Activated T-helper 1 cell treated with anti-CD3 and anti-CD28 coated beads, Interleukin-12 subunit alpha, Interleukin-12 subunit beta, Interleukin-2, Interleukin-4 antibody, amounts not matched to agents 30 ng/mL and 10 ng/mL and 1 ng/mL, durations not matched to agents 14 hours and 24 hours and 36 hours (primary cell): Measurements from ENCODE around the gene MVB12B. TPM values are rescaled to one million over a fixed set of nuclear protein-coding genes. Genes with fewer than 3 reads are reported as not detected.
"Not testable (repeated sequence)": the region's sequence is repeated elsewhere in the genome, so short reads cannot be mapped to it uniquely, and the experiment has no call there.

Experiments
- DNase-seq: peaks from one replicate; pipeline ENCODE4 v3.0.0; 2021; ENCODE audit warnings: low spot score
- H3K27ac Mint-ChIP-seq: one replicate; pipeline ENCODE4 v1.8.0; 2021; ENCODE audit warnings: mild to moderate bottlenecking, mixed read lengths
- H3K27me3 Mint-ChIP-seq: one replicate; pipeline ENCODE4 v1.8.0; 2022; ENCODE audit warnings: mild to moderate bottlenecking, moderate library complexity, mixed read lengths; ENCODE audit not compliant: insufficient read depth
- H3K36me3 Mint-ChIP-seq: one replicate; pipeline ENCODE4 v1.8.0; 2021; ENCODE audit warnings: low read depth, mixed read lengths
- H3K4me1 Mint-ChIP-seq: one replicate; pipeline ENCODE4 v1.8.0; 2021; ENCODE audit warnings: low read depth, mixed read lengths
- H3K4me3 Mint-ChIP-seq: one replicate; pipeline ENCODE4 v1.8.0; 2021; ENCODE audit warnings: mild to moderate bottlenecking, moderate library complexity, mixed read lengths
- H3K9me3 Mint-ChIP-seq: one replicate; pipeline ENCODE4 v1.8.0; 2021; ENCODE audit warnings: mixed read lengths
- intact Hi-C: fragments of 100-400 bp; cut with micrococcal nuclease; formaldehyde crosslinking; loops from one replicate; pipeline ENCODE4 v1.15.1; 2024
- total RNA-seq: library from RNA; stranded (reverse); gene quantifications from 2 replicates; pipeline ENCODE4 v1.2.3, GENCODE V29; 2022

MVB12B gene
- total RNA-seq, 1 donor from 2014 or later, result 1.1 TPM

DNA sequence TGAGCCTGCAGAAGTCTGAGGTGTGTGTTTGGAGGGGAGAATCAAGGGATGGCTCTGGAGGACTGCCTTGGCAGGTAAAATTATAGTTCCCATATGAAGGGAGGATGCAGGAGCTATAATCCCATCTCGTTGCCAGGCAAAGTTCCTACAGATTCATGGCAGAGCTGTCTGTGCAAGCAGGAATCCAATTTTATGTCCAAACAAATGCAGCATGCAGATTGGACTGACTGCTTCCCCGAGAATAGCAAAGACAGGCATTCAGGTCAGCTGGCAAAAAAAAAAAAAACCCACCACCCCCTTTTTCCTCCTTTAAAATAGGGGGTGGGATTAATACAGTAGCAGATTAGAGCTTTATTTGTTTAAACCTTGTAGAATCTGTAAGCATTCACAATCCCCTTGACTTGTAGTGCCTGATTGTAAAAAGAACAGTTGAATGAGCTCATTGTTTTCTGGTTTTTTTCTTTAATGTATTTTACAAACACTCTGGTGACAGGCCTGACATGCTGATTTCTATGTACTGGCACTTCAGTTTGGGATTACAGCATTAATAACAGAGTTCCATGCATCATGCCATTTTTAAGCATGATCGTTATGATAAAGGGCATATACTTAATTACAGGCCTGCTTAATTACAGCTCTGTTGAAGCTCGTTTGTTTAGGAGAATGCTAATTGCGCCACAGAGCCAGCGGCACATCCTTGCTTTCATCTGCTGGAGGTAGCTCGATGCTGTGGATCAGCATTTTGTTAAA lies 145.7 kb downstream of the MVB12B start:
- H3K9me3 Mint-ChIP-seq, result no peaks in the 10 kb centered on the region
- H3K4me1 Mint-ChIP-seq, result peaks cover 47% of the 10 kb centered on the region
- intact Hi-C loops, result loop anchor here (5.0 kb wide), 2 partner anchors 150 to 820 kb away; no protein-coding TSS in a partner anchor
- H3K4me3 Mint-ChIP-seq, result no peak overlapping the region
- peak overlapping the region; percentile 53 for H3K27ac Mint-ChIP-seq
- DNase-seq, result no peak
- peaks cover 53% of the 10 kb centered on the region for H3K27me3 Mint-ChIP-seq
- peaks cover 13% of the 10 kb centered on the region for H3K36me3 Mint-ChIP-seq

DNA sequence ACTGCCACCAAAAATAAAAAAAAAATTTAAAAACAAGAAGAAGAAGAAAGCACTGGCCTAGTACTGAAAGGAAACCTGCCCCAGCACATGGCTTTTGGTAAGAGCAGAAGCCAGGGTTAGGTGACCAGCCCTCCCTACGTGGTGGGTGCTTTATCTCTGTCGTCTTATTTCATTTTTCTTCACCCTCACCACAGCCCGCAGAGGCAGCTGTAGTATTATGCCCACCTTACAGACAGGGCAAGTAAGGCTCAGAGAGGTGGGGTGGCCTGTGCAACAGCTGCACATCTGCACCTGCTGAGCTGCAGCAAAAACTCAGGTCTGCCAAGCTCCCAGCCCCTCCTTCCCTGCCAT lies 146.3 kb downstream of the MVB12B start:
- H3K4me3 Mint-ChIP-seq, result no peak overlapping the region
- H3K27me3 Mint-ChIP-seq, result peaks cover 49% of the 10 kb centered on the region
- no peak for DNase-seq
- peaks cover 41% of the 10 kb centered on the region for H3K4me1 Mint-ChIP-seq
- intact Hi-C loops, result loop anchor here (5.0 kb wide), 2 partner anchors 151 to 821 kb away; no protein-coding TSS in a partner anchor
- H3K27ac Mint-ChIP-seq, result no peak overlapping the region
- H3K9me3 Mint-ChIP-seq, result no peaks in the 10 kb centered on the region
- peaks cover 13% of the 10 kb centered on the region for H3K36me3 Mint-ChIP-seq

DNA sequence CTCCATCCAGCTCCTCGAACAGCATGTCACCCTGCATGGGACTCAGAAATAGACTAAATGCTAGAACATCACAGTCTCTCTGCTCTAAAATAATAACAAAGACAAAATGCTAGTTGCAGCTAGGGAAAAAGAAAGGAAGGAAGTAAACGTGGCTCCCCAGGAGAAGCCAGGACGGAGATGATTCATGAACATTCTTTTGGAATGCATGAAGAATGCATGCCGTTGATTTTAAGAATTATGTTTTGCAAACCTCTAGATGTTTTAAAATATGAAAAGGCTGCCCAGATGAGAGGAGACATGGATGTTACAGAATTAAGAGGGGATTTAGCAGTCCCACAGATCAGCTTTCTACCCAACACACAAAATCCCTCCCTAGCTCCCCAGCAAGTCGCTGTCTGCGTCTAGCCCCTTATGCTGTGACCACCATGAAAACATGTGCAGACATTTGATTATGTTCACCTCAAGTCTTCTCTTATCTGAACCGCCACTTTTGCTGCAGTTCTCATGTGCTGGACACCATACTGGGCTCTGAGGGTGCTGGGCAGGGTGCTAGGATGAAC lies 147.7 kb downstream of the MVB12B start:
- Mint-ChIP-seq H3K4me3 (no peak overlapping the region), H3K36me3 (peaks cover 7% of the 10 kb centered on the region), H3K27ac (no peak overlapping the region), H3K27me3 (peaks cover 49% of the 10 kb centered on the region), H3K9me3 (no peaks in the 10 kb centered on the region), H3K4me1 (peaks cover 29% of the 10 kb centered on the region)
- intact Hi-C loops, result loop anchor here (5.0 kb wide), 2 partner anchors 152 to 822 kb away; no protein-coding TSS in a partner anchor
- no peak for DNase-seq

DNA sequence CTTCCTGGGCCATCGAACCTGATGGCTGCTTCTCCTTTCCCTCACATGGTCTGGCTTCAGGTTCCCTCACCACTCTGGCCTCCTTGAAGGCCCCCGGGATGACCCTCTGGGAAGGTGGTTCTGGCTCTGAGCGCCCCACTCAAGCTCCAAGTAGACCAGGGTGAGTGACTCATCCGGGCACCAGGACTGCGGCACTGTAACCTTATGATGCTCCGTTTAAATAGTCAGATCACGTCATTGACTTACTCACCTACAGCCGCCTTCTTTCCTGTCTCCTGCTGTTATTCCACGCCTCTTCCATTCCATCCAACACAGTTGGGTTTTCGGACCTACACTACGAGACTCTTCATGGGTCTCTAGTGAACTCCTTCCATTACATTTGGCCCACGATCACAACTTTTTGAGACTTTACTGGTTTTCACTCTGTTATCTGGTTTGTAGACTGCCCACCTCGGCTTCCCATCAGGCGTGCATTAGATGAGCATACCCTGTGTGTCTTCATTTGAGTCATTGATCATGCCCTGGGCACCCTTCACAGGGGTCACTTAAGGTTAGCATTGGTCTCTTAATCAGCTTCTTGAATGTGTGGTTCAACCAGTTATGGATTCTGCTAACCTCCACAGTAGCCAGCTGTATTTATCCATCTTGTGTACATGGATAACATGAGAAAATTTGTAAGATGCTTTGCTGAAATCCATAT lies 148.3 kb downstream of the MVB12B start:
- H3K27me3 Mint-ChIP-seq, result peaks cover 54% of the 10 kb centered on the region
- H3K36me3 Mint-ChIP-seq, result peaks cover 7% of the 10 kb centered on the region
- intact Hi-C loops, result loop anchor here (5.0 kb wide), 2 partner anchors 153 to 823 kb away; no protein-coding TSS in a partner anchor
- no peaks in the 10 kb centered on the region for H3K9me3 Mint-ChIP-seq
- no peak overlapping the region for H3K27ac Mint-ChIP-seq
- H3K4me1 Mint-ChIP-seq, result peaks cover 22% of the 10 kb centered on the region
- no peak for DNase-seq
- no peak overlapping the region for H3K4me3 Mint-ChIP-seq

DNA sequence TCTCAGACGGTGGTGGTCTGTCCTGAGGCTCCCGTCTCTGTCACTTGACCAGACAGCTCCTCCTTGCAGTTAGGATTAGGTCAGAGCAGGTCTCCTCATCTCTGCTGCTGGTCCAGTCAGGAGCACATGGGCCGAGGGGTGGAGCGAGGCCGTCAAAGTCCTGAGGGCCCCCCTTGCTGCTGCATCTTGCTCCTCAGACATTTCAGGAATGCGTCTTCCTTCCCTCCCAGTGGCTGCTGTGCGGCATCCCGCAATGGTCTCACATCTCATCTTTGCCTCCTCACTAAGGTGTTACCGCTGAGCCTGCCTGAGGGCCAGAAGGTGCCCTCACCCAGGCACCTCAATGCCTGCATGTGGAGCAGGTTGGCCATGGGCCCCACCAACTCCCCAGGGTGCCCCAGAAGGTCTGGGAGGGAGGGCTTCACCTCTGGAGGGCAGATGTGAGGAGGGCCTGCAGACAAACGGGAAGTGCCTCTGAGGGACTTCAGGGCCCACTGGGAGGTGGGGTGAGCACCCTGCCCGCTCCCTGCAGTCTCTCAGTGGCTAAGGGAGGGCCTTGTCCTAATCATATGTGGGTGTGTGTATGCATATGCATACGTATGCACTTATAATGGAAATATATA lies 149.4 kb downstream of the MVB12B start:
- DNase-seq, result no peak
- Mint-ChIP-seq H3K27me3 (peaks cover 57% of the 10 kb centered on the region), H3K4me1 (peaks cover 11% of the 10 kb centered on the region), H3K27ac (no peak overlapping the region), H3K4me3 (no peak overlapping the region), H3K36me3 (peaks cover 7% of the 10 kb centered on the region), H3K9me3 (no peaks in the 10 kb centered on the region)
- intact Hi-C loops, result no loop called here

DNA sequence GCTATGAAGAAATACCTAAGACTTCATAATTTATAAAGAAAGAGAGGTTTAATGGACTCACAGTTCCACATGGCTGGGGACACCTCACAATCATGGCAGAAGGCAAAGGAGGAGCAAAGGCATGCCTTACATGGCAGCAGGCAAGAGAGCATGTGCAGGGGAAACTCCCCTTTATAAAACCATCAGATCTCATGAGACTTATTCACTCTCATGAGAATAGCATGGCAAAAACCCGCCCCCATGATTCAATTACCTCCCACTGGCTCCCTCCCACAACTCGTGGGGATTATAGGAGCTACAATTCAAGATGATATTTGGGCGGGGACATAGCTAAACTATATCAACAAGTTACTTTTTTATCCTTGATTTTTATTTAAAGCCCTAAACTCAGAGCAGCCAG lies 150.8 kb downstream of the MVB12B start:
- H3K36me3 Mint-ChIP-seq, DNase-seq, H3K27ac Mint-ChIP-seq, H3K4me3 Mint-ChIP-seq, intact Hi-C loops, H3K4me1 Mint-ChIP-seq, H3K9me3 Mint-ChIP-seq: not testable (repeated sequence)
- H3K27me3 Mint-ChIP-seq, result peaks cover 55% of the 10 kb centered on the region

DNA sequence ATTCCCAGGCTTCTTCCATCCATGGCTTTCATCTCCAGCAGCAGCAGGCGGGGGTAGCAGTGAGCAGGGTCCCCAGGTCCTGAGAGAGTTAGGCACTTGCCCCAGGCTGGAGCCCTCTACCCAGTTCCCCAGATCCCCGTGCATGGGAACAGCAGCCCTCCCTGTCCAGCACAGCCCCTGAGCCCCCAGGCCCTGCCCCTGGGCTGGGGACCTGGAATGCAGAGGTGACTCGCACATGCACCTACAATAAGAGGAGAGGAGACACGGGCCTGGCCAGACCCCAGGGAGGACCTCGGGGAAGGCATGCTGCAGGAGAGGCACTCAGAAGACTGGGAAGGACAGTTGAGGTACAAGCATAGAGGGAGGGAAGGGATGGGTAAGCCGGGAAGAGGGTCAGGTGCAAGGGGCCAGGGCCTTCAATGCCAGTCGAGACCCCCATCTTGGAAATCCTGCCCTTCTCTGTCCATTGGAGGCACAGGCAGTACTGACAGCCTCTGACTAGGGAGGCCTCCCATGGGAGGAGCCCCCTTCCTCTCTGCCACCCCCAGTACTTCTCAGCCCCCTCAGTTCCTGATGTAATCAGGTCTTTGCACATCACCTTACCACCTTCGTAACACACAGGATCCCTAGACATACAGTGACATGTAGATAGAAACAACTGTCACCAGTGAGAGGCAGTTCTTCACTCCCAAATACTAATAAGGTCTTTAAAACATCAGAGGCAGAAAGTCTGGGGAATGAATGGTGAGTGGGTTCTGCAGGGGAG lies 151.8 kb downstream of the MVB12B start:
- no peak overlapping the region for H3K27ac Mint-ChIP-seq
- peaks cover 7% of the 10 kb centered on the region for H3K36me3 Mint-ChIP-seq
- peaks cover 48% of the 10 kb centered on the region for H3K27me3 Mint-ChIP-seq
- no peaks in the 10 kb centered on the region for H3K9me3 Mint-ChIP-seq
- H3K4me1 Mint-ChIP-seq, result peaks cover 3% of the 10 kb centered on the region
- H3K4me3 Mint-ChIP-seq, result no peak overlapping the region
- intact Hi-C loops, result no loop called here
- DNase-seq, result no peak

DNA sequence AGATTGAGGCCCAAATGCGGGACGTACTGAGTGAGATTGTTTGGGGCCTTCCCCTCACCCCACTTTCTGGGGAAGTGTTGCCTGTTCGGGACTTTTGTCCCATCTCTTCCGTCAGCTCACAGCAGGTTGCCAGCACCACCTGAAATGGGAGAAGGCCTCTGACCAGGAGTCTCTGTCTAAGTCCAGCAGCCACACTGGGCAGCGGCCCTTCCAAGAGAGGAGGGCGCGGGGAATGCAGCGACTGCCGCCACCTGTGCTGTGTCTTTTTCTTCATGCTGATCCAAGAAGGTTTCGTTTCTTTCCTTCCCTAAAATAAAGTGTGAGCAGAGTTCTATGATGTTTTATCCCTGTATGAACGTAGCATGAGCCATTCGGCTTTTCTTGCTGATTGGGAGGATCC lies 152.9 kb downstream of the MVB12B start:
- DNase-seq, result no peak
- Mint-ChIP-seq H3K9me3 (no peaks in the 10 kb centered on the region), H3K27ac (no peak overlapping the region), H3K4me3 (no peak overlapping the region), H3K27me3 (peaks cover 42% of the 10 kb centered on the region), H3K36me3 (peaks cover 4% of the 10 kb centered on the region), H3K4me1 (peaks cover 11% of the 10 kb centered on the region)
- intact Hi-C loops, result no loop called here

DNA sequence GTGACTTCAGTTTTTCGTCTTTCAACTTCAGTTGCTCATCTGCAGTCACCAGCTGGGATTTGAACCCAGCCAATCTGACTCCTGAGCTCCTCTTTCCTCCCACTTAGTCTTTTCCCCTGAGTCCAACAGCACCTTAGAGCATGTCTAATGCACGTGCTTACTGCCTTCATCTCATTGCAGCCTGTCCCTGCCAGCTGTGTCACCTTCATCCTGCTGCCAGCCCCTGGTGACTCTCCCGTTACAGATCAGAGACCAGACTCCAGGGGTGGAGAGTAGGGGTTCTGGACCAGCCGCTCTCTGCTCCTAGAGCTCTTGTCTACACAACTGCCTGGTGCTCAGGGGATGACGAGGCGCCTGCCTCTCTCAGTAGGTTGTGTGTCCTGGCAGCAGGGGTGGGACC lies 154.2 kb downstream of the MVB12B start:
- no peaks in the 10 kb centered on the region for H3K36me3 Mint-ChIP-seq
- no peak for DNase-seq
- no peak overlapping the region for H3K27ac Mint-ChIP-seq
- H3K27me3 Mint-ChIP-seq, result peaks cover 31% of the 10 kb centered on the region
- intact Hi-C loops, result no loop called here
- no peaks in the 10 kb centered on the region for H3K9me3 Mint-ChIP-seq
- no peak overlapping the region for H3K4me3 Mint-ChIP-seq
- peaks cover 11% of the 10 kb centered on the region for H3K4me1 Mint-ChIP-seq

DNA sequence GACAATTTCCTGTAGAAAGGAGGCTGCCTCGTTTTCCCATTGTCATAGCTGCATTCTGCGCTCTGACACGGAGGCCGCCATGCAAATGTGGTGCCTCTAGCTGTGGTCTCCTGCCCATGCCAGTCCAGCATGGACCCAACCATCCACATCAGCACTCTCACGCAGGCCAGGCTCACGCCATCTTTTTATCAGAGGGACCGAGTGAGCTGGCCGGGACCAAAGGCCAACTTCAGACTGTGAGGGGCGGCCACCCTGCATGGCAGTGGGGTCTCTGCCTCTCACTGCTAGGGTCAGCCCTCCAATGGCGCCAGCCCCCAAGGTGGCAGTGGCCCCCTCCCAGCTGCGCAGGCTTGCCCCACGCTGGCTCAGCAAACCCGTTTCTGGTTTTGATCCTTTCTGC lies 155.2 kb downstream of the MVB12B start:
- DNase-seq, result no peak
- Mint-ChIP-seq H3K27ac (no peak overlapping the region), H3K27me3 (peaks cover 29% of the 10 kb centered on the region), H3K4me1 (peaks cover 11% of the 10 kb centered on the region), H3K36me3 (no peaks in the 10 kb centered on the region), H3K4me3 (no peak overlapping the region), H3K9me3 (no peaks in the 10 kb centered on the region)
- intact Hi-C loops, result no loop called here

DNA sequence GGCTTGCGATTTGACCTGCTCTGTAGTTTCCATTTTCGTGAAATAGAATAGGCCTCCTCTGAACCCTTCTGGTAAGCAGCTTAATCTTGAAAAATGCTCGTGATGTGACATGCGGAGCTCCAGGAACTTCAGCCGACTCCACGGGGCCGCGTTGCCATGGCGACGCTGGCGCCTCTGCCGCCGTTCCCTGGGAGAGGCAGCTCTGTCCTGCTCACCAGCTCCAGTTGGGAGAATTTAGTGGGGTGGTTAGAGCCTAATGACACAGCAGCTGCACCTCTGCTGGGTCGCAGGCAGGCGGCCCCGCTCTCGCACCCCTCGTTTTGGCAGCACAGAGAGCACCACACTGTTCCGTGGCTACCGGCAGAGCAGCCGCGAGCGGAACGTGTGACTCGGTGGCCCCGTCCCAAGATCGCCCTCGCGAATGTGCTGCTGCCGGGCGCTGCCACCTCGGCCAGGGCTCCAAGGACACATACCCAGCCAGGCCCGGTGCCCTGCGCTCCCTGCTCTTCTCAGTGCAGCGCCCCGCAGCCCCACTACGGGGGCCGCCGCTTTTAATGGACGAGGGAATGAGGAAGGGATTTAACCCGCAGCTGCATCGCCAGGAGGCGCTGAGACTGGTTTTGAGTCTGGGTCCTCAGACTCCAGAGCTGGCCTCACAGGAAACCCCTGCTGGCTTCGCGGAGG lies 155.9 kb downstream of the MVB12B start:
- Mint-ChIP-seq H3K9me3 (no peaks in the 10 kb centered on the region), H3K4me3 (no peak overlapping the region), H3K36me3 (no peaks in the 10 kb centered on the region), H3K4me1 (peaks cover 11% of the 10 kb centered on the region), H3K27ac (no peak overlapping the region), H3K27me3 (peaks cover 26% of the 10 kb centered on the region)
- no peak for DNase-seq
- intact Hi-C loops, result no loop called here

DNA sequence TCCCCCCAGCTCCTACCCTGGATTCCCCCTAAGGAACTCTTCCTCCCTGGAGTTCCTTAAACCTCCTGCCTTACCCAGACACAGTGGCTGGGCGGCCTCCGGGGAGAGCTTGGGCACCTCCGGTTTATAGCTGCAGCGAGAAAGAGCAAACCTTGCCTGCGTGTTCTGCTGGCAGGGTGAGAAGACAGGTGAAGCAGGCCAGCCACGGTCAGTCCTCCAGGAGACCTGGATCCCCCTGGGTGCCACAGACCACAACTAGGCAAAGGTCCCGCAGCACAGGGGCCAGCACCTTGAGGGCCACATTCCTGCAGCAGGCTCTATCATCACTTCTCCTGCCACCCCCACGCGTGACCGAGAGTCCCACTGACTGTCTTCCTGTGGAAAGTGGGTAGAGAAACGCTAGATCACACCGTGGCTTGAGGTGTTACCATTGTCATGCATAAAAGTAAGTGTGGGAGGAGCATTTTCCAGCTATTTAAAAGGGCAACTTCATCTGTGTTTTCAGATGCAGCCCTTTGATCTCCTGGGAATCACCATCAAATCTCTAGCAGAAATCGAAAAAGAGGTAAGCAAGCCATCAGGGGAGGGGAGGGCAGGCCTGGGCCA lies 156.9 kb downstream of the MVB12B start:
- DNase-seq, result no peak
- Mint-ChIP-seq H3K27ac (no peak overlapping the region), H3K27me3 (peaks cover 30% of the 10 kb centered on the region), H3K36me3 (no peaks in the 10 kb centered on the region), H3K4me1 (peaks cover 11% of the 10 kb centered on the region), H3K9me3 (no peaks in the 10 kb centered on the region), H3K4me3 (no peak overlapping the region)
- intact Hi-C loops, result no loop called here
